Brain microvascular endothelial cell (primary cell): ENCODE data around the gene ARHGAP25.

ENCODE experiments used
- DNase-seq: peaks from one replicate; pipeline ENCODE4 v3.0.0-alpha.2; 2020
- H3K27ac ChIP-seq: fragments of 250-450 bp; sonication (Bioruptor Pico); 2 replicates; pipeline ENCODE4 v1.5.1; 2020; ENCODE audit warnings: mild to moderate bottlenecking, moderate library complexity
- H3K27me3 ChIP-seq: fragments of 250-450 bp; sonication (Bioruptor Pico); replicated peaks from 2 replicates; pipeline ENCODE4 v1.5.1; 2020; ENCODE audit warnings: mild to moderate bottlenecking
- H3K36me3 ChIP-seq: fragments of 250-450 bp; sonication (Bioruptor Pico); replicated peaks from 2 replicates; pipeline ENCODE4 v1.5.1; 2020; ENCODE audit warnings: mild to moderate bottlenecking
- H3K4me3 ChIP-seq: 2 replicates; pipeline ENCODE4 v1.5.1; 2011; ENCODE audit warnings: low read depth, mild to moderate bottlenecking, control low read depth, low read length, moderate library complexity
- CTCF ChIP-seq: IDR thresholded peaks from 2 replicates; pipeline ENCODE4 v1.5.1; 2011; ENCODE audit warnings: low read depth, mild to moderate bottlenecking, moderate library complexity, low read length, control low read depth, inconsistent platforms; ENCODE audit errors: missing control alignments
- in situ Hi-C: cut with HindIII; loops from 2 replicates; pipeline ENCODE4 v1.10.0; 2017; ENCODE audit warnings: low sequenced_read_pairs, low pct_ligation_motif_present

The ARHGAP25 gene

GRCh38 chr2:68757081-68757480 lies 22.5 kb downstream of the ARHGAP25 start:
- in situ Hi-C loops, result no loop called here
- Histone ChIP-seq H3K27me3 (no peaks in the 10 kb centered on the region), H3K27ac (no peak overlapping the region), H3K4me3 (no peak overlapping the region), H3K36me3 (no peaks in the 10 kb centered on the region)
- no peak for TF ChIP-seq CTCF
- DNase-seq, result no peak

GRCh38 chr2:68762100-68762499 lies 27.5 kb downstream of the ARHGAP25 start:
- H3K27ac ChIP-seq, result no peak overlapping the region
- TF ChIP-seq CTCF, result no peak
- DNase-seq, result no peak
- in situ Hi-C loops, result no loop called here
- H3K27me3 ChIP-seq, result no peaks in the 10 kb centered on the region
- no peaks in the 10 kb centered on the region for H3K36me3 ChIP-seq
- no peak overlapping the region for H3K4me3 ChIP-seq

GRCh38 chr2:68762665-68763064 lies 28.1 kb downstream of the ARHGAP25 start:
- no peaks in the 10 kb centered on the region for H3K36me3 ChIP-seq
- no peaks in the 10 kb centered on the region for H3K27me3 ChIP-seq
- no peak overlapping the region for H3K4me3 ChIP-seq
- DNase-seq, result peak; percentile 64
- no peak for TF ChIP-seq CTCF
- in situ Hi-C loops, result no loop called here
- H3K27ac ChIP-seq, result no peak overlapping the region

GRCh38 chr2:68764041-68764805 lies 29.6 kb downstream of the ARHGAP25 start:
- H3K4me3 ChIP-seq, result no peak overlapping the region
- no peak for TF ChIP-seq CTCF
- no peak for DNase-seq
- H3K27me3 ChIP-seq, result no peaks in the 10 kb centered on the region
- no peaks in the 10 kb centered on the region for H3K36me3 ChIP-seq
- in situ Hi-C loops, result no loop called here
- H3K27ac ChIP-seq, result no peak overlapping the region

DNA sequence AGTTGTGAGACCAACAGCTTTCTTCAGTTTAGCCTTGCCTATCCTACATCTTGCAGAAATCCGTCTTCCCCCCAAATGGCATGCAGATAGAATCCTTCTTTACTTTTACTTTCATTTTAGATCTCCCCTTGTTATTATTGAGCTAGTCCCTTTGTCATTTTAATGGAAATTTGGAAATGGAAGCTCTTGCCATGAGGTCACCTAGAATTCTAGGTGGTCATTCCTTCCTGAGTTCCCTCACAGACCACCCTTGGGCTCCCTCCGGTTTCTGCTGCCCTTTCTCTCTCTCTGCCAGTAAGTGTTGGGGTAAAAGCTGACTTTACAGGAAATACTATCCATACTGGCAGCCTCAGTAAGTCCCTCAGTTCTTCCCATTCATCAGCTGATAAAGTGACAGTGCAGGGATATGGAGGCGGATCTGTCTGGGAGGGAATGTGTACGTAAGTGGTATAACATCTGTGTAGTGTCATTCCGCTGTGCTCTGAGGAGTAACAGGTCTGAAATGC lies 30.2 kb downstream of the ARHGAP25 start:
- in situ Hi-C loops, result no loop called here
- Histone ChIP-seq H3K27ac (no peak overlapping the region), H3K4me3 (no peak overlapping the region), H3K27me3 (no peaks in the 10 kb centered on the region), H3K36me3 (no peaks in the 10 kb centered on the region)
- DNase-seq, result no peak
- no peak for TF ChIP-seq CTCF

GRCh38 chr2:68765739-68766375 lies 31.2 kb downstream of the ARHGAP25 start:
- in situ Hi-C loops, result no loop called here
- H3K27ac ChIP-seq, result no peak overlapping the region

More at GRCh38 chr2:68765739-68766375, 31.2 kb downstream of the ARHGAP25 start:
- peak; percentile 11 for DNase-seq
- H3K27me3 ChIP-seq, result no peaks in the 10 kb centered on the region
- no peak for TF ChIP-seq CTCF
- no peak overlapping the region for H3K4me3 ChIP-seq
- no peaks in the 10 kb centered on the region for H3K36me3 ChIP-seq
